Stimulated activated CD4-positive, alpha-beta T cell treated with anti-CD3 and anti-CD28 coated beads, TNF-alpha, amount 100 ng/mL, for 24 hours (primary cell): Measurements from ENCODE around the gene PRAMEF27.
"Not testable (repeated sequence)": the region's sequence is repeated elsewhere in the genome, so short reads cannot be mapped to it uniquely, and the experiment has no call there.

Experiments used
- DNase-seq, 3 experiments: peaks; one replicate each; pipeline ENCODE4 v3.0.0-alpha.2; 2020; ENCODE audit warnings: low read depth in 3 of 3

The PRAMEF27 gene

GRCh38 chr1:13056475-13056874, at the start of gene PRAMEF27:
PRAMEF27 (minus strand) TSS chr1:13056575; CDS start chr1:13053659, 2,916 bp downstream.
- not testable (repeated sequence) for DNase-seq

- DNase-seq: not testable (repeated sequence)
These were observed 14.1 kb upstream of the PRAMEF27 start, which contains the start of gene PRAMEF25 for GRCh38 chr1:13070474-13070873. PRAMEF25 (plus strand) TSS chr1:13070774; CDS start chr1:13073694, 2,920 bp downstream.

GRCh38 chr1:13019846-13020245, 36.5 kb downstream of the PRAMEF27 start:
- not testable (repeated sequence) for DNase-seq

- DNase-seq: not testable (repeated sequence)
These were observed 44.4 kb downstream of the PRAMEF27 start for GRCh38 chr1:13011932-13012331.

DNA sequence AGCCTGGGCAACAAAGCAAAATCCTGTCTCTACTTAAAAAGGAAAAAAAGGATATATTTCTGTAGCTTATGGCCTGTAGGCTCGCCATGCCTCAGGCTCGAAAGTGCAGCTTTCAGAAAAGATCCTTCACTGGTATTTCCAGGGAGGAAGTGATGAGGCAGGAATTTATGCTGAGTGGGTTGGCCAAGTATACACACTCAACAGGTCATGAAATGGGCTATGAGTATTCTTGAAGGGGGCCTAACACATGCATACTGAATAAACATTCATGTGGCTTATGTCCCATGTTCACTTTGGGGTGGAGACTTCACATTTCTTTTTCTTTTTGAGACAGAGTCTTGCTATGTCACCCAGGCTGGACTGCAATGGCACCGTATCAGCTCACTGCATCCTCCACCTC, 47.0 kb downstream of the PRAMEF27 start:
- not testable (repeated sequence) for DNase-seq

- DNase-seq: not testable (repeated sequence)
These were observed 50.6 kb downstream of the PRAMEF27 start for GRCh38 chr1:13005732-13006131.
